GM18508 (cell line): Measurements from ENCODE around the gene GET4.
"Not testable (repeated sequence)": the region's sequence is repeated elsewhere in the genome, so short reads cannot be mapped to it uniquely, and the experiment has no call there.

Experiments
- ATAC-seq: cut with Tn5 transposase; IDR thresholded peaks from one replicate; pipeline ENCODE4 v1.9.1; 2021; ENCODE audit warnings: moderate number of reproducible peaks; ENCODE audit not compliant: insufficient read depth, unreplicated experiment

GET4 gene

GRCh38 chr7:845091-845490 lies 31.3 kb upstream of the GET4 start:
- no peak for ATAC-seq

GRCh38 chr7:845731-846130 lies 30.6 kb upstream of the GET4 start:
- ATAC-seq, result no peak

DNA sequence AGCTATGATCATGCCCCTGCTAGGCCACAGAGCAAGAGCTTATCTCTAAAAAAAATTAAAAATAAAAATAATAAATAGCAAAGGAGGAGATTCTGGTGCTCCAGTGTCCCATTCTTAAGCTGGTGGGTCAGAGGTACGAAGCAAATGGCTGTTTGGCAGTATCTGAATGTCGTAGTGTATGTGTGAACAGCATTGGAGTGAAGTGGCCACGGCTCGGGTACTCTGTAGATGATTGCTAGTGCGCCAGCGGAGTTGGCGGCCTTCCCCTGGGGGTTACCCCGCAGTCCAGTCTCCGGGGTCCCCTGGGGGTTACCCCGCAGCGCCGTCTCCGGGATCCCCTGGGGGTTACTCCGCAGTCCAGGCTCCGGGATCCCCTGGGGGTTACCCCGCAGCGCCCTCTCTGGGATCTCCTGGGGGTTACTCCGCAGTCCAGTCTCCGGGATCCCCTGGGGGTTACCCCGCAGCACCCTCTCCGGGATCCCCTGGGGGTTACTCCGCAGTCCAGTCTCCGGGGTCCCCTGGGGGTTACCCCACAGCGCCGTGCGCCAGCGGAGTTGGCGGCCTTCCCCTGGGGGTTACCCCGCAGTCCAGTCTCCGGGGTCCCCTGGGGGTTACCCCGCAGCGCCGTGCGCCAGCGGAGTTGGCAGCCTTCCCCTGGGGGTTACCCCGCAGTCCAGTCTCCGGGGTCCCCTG lies 29.2 kb upstream of the GET4 start:
- ATAC-seq, result not testable (repeated sequence)

DNA sequence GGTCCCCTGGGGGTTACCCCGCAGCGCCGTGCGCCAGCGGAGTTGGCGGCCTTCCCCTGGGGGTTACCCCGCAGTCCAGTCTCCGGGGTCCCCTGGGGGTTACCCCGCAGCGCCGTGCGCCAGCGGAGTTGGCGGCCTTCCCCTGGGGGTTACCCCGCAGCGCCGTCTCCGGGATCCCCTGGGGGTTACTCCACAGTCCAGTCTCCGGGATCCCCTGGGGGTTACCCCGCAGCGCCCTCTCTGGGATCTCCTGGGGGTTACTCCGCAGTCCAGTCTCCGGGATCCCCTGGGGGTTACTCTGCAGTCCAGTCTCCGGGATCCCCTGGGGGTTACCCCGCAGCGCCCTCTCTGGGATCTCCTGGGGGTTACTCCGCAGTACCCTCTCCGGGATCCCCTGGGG lies 28.6 kb upstream of the GET4 start:
- not testable (repeated sequence) for ATAC-seq

GRCh38 chr7:849145-849544 lies 27.2 kb upstream of the GET4 start:
- ATAC-seq, result no peak

DNA sequence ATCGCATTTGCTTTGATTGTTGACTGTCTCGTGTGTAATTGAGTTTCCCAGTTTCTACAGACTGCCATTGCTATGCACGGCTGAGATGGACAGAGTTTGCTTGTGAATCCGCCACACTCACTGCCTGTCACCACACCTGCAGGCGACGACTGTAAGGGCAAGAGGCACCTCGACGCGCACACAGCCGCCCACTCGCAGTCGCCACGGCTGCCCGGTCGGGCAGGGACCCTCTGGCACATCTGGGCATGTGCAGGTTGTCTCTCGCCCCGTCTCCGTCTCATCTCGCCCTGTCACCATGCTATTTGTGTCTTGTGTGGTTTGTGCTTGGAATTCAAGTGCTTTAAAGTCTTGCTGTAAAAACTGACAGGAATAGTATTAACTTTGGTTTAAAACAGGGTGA lies 26.6 kb upstream of the GET4 start:
- ATAC-seq, result no peak

GRCh38 chr7:851204-851603 lies 25.1 kb upstream of the GET4 start:
- ATAC-seq, result no peak

DNA sequence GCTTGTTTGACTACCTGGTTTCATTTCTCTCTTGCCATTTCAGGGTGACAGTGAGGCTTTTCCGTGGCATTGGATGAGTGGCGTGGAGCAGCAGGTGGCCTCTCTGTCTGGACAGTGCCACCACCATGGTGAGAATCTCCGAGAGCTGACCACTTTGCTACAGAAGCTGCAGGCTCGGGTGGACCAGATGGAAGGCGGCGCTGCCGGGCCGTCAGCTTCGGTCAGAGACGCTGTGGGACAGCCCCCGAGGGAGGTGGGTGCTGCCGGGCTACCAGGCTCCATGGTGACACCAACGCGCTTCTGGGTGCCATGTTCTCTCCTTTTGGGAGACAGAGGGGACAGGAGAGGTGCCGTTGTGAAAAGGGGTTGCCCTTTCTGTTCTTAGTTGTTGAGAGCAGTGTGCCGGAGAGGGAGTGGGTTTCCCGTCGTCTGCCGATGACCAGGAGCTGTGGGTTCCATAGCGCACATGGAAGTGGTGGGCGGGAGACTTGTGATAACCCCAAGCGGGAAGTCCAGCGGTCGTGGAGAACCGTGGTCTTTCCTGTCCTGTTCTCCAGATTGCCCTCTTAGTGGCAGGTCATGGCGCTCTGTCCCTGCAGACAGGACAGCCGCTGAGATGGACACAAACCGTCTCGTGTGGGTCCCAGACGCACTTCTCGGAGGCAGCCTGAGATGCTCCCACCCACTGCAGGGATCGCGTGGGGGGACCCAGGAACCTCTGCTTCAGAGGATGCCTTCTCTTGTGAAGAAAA lies 22.8 kb upstream of the GET4 start:
- no peak for ATAC-seq

GRCh38 chr7:854118-854775 lies 22.1 kb upstream of the GET4 start:
- no peak for ATAC-seq

DNA sequence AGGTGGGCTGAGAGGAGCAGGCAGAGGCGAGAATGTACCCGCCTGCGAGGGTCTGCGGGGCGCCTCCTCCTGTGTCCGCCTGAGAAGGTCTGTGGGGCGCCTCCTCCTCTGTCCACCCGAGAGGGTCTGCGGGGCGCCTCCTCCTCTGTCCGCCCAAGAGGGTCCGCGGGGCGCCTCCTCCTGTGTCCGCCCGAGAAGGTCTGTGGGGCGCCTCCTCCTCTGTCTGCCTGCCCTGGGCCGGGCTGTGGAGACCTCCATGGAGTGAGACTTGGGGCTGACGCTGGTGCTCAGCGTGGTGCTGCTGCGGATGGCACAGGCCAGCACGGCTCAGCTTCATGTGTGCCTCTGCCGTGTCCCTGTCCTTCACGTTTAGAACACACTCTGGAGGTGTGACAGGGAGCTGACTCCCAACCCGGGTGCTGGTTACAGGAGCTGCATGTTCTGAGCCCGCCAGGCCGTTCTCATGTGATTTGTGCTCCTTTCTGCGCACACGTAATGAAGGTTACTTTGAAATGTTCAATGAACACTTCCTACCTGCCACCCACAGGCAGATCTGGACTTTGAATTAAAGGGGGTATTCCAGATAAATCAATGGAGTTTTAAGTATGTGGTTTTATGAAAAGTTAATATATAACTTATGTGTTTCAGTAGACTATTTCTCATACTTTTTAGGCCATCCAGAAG lies 20.5 kb upstream of the GET4 start:
- ATAC-seq, result no peak

- ATAC-seq, result no peak
These were observed 19.8 kb upstream of the GET4 start for GRCh38 chr7:856444-857095.

- no peak for ATAC-seq
These were observed 18.7 kb upstream of the GET4 start for GRCh38 chr7:857661-858060.

DNA sequence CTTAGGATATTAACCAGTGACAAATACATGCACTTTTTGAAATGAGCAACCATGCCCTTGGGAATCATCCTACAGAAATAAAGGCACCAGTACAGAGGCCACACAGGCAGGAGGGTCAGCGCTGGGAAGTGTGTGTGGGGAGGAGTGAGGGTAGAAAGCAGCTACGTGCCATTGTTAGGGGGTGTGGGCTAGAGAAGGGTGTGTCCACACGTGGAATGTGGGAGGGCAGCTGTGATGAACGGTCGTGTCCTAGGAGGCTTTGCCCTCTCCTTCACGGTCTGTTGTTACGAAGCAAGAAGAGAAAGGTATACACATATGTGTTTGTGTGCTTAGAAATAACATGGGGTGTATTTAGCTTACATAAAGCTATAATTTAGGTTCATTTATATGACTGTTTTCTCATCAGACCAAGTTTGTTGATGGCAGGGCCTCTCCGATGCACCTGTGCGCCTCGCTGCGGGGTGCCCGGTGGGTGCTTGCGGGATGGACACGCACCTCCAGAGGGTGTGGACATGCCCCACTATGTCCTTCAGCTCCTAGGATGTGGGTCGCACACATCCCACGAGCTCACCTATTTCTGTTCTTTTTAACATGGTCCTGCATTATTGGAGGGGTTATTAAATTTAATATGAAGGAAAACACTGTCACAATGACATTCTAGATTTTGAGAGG lies 16.9 kb upstream of the GET4 start:
- ATAC-seq, result no peak

DNA sequence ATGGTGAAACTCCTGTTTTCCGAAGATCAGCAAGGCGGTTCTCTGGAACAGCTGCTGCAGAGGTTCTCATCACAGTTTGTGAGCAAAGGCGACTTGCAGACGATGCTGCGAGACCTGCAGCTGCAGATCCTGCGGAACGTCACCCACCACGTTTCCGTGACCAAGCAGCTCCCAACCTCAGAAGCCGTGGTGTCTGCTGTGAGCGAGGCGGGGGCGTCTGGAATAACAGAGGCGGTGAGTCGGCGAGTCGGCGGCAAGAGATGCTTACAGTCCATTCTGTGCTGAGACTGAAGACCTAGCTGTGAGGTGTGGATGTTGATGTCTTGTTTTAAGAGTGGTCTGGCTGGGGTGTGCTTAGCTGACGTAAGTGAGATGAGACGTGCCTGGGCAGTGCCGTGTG lies 16.2 kb upstream of the GET4 start:
- ATAC-seq, result no peak

DNA sequence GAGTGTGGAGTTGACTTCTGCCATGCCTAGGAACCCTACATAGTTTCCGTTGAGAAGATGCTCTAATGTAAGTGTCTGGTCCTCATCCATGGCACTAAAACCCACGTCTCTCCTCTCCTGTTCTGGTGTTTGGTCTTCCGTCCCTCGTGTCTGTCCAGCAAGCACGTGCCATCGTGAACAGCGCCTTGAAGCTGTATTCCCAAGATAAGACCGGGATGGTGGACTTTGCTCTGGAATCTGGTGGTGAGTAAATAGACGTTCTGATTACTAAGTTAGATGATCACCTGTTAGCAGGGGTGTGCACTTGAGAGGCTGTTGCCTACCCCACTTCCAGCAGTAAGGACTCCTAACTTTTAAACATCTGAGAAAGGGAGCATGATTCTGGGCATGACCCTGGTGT lies 15.1 kb upstream of the GET4 start:
- no peak for ATAC-seq

GRCh38 chr7:862157-862556 lies 14.2 kb upstream of the GET4 start:
- ATAC-seq, result no peak

DNA sequence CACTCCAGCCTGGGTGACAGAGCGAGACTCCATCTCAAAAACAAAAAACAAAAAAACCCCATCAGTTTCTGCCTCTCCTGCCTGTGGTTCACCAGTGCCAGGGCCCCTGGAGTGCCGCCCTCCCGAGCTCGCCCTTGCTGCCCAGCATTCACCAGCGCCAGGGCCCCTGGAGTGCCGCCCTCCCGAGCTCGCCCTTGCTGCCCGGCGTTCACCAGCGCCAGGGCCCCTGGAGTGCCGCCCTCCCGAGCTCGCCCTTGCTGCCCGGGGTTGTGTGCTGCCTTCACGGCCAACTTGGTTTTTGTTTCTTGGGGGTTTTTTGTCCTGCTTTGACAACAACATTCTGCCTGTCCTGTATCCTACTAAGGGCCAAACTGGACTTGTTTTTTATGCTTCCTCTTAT lies 13.2 kb upstream of the GET4 start:
- no peak for ATAC-seq

DNA sequence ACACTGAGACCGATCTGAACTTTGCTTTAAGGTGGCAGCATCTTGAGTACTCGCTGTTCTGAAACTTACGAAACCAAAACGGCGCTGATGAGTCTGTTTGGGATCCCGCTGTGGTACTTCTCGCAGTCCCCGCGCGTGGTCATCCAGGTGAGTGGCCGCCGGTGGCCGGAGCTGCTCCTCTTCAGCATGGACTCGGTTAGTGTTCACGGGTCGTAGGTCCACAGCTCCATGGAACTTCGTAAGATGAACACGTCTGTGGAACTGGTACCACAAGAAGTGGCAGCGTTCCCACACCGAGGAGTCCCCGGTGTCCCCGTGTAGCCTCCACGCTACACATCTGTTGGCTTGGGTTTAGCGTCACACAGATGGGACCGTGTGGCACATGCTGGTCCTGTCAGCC lies 10.4 kb upstream of the GET4 start:
- no peak for ATAC-seq

DNA sequence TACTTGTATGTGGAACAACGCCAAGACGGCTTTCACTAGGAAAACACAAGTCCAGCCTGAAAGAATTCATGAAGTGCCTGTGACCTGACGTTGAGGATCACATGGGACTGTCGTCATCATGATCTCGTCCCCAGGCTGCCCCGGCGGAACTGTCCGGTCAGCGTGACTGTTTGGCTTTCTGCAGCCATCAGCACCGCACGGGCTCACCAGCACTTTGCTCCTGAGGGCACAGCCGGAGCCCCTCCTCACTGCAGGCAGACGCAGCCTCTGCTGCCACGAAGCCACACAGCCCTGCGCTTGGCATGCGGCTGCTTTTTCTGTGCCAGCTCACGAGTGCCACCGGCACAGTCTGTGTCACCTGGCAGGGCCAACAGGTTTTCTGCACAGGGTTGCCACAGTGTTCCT lies 9.4 kb upstream of the GET4 start:
- no peak for ATAC-seq
